ENCODE results near the gene ATE1.
"Not testable (repeated sequence)": the region's sequence is repeated elsewhere in the genome, so short reads cannot be mapped to it uniquely, and the experiment has no call there.

The ATE1 gene

GRCh38 chr10:121828045-121828444 is 99.8 kb downstream of the ATE1 start:
- Histone ChIP-seq H3K27ac (ENCODE audit: low read length) (no peak overlapping the region), H3K9me3 (ENCODE audit: control insufficient read depth in 1 of 2, low read length in 2 of 2) (no peaks in the 10 kb centered on the region), H3K27me3 (ENCODE audit: low read depth, low read length) (no peaks in the 10 kb centered on the region), H3K4me3 (ENCODE audit: low read depth in 1 of 2, low read length in 2 of 2) (no peak overlapping the region), H3K4me1 (ENCODE audit: control insufficient read depth in 1 of 2, insufficient read depth in 2 of 2, low read length in 2 of 2) (no peaks in the 10 kb centered on the region), H3K36me3 (ENCODE audit: control insufficient read depth in 1 of 2, insufficient read depth in 2 of 2, low read length in 2 of 2) (peaks cover 0 to 19% of the 10 kb centered on the region in 2 donors)

DNA sequence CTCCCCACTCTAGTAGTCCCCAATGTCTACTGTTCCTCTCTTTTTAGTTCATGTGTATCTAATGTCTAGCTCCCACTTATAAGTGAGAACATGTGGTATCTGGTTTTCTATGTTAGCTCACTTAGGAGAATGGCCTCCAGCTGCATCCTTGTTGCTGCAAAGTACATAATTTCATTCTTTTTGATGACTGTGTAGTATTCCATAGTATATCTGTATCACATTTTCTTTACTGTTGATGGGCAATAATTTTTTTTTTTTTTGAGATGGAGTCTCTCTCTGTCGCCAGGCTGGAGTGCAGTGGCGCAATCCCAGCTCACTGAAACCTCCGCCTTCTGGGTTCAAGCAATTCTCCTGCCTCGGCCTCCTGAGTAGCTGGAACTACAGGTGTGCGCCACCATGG is 101.1 kb downstream of the ATE1 start:
- not testable (repeated sequence) for H3K9me3 ChIP-seq (ENCODE audit: control insufficient read depth in 1 of 2, low read length in 2 of 2); H3K27me3 ChIP-seq (ENCODE audit: low read depth, low read length); H3K4me1 ChIP-seq (ENCODE audit: control insufficient read depth in 1 of 2, insufficient read depth in 2 of 2, low read length in 2 of 2); H3K27ac ChIP-seq (ENCODE audit: low read length); H3K4me3 ChIP-seq (ENCODE audit: low read depth in 1 of 2, low read length in 2 of 2)
- H3K36me3 ChIP-seq (ENCODE audit: control insufficient read depth in 1 of 2, insufficient read depth in 2 of 2, low read length in 2 of 2) = peaks cover 0 to 19% of the 10 kb centered on the region in 2 donors

- H3K36me3 ChIP-seq (ENCODE audit: control insufficient read depth in 1 of 2, insufficient read depth in 2 of 2, low read length in 2 of 2) = peaks cover 0 to 19% of the 10 kb centered on the region in 2 donors
- no peak overlapping the region for H3K4me3 ChIP-seq (ENCODE audit: low read depth in 1 of 2, low read length in 2 of 2)
- no peak overlapping the region for H3K27ac ChIP-seq (ENCODE audit: low read length)
- H3K9me3 ChIP-seq (ENCODE audit: control insufficient read depth in 1 of 2, low read length in 2 of 2) = no peaks in the 10 kb centered on the region
- no peaks in the 10 kb centered on the region for H3K27me3 ChIP-seq (ENCODE audit: low read depth, low read length)
- H3K4me1 ChIP-seq (ENCODE audit: control insufficient read depth in 1 of 2, insufficient read depth in 2 of 2, low read length in 2 of 2) = no peaks in the 10 kb centered on the region
Measured at GRCh38 chr10:121823993-121824463, 103.8 kb downstream of the ATE1 start.

GRCh38 chr10:121822724-121823123 is 105.1 kb downstream of the ATE1 start:
- no peaks in the 10 kb centered on the region for H3K4me1 ChIP-seq (ENCODE audit: control insufficient read depth in 1 of 2, insufficient read depth in 2 of 2, low read length in 2 of 2)
- H3K9me3 ChIP-seq (ENCODE audit: control insufficient read depth in 1 of 2, low read length in 2 of 2) = no peaks in the 10 kb centered on the region
- peaks cover 0 to 10% of the 10 kb centered on the region in 2 donors for H3K36me3 ChIP-seq (ENCODE audit: control insufficient read depth in 1 of 2, insufficient read depth in 2 of 2, low read length in 2 of 2)
- H3K27me3 ChIP-seq (ENCODE audit: low read depth, low read length) = no peaks in the 10 kb centered on the region
- no peak overlapping the region for H3K4me3 ChIP-seq (ENCODE audit: low read depth in 1 of 2, low read length in 2 of 2)
- H3K27ac ChIP-seq (ENCODE audit: low read length) = no peak overlapping the region

DNA sequence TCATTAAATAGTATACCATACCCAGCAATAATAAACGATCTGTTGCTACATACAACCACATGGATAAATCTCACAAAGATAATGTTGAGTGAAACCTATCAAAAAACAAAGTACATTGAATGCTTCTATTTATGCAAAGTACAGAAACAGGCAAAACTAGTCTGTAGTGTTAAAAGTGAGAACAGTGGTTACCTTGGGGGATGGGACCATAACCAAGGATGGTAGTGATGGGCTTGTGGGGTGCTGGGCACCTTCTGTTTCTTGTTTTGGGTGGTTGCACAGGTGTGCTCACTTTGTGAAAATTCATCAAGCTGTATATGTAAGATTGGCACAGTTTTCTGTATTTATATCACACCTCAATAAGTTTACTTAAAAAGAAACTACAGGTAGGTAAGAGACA is 105.7 kb downstream of the ATE1 start:
- no peak overlapping the region for H3K4me3 ChIP-seq (ENCODE audit: low read depth in 1 of 2, low read length in 2 of 2)
- H3K9me3 ChIP-seq (ENCODE audit: control insufficient read depth in 1 of 2, low read length in 2 of 2) = no peaks in the 10 kb centered on the region
- no peak overlapping the region for H3K27ac ChIP-seq (ENCODE audit: low read length)
- H3K36me3 ChIP-seq (ENCODE audit: control insufficient read depth in 1 of 2, insufficient read depth in 2 of 2, low read length in 2 of 2) = peaks cover 0 to 8% of the 10 kb centered on the region in 2 donors
- H3K4me1 ChIP-seq (ENCODE audit: control insufficient read depth in 1 of 2, insufficient read depth in 2 of 2, low read length in 2 of 2) = no peaks in the 10 kb centered on the region
- H3K27me3 ChIP-seq (ENCODE audit: low read depth, low read length) = no peaks in the 10 kb centered on the region

- Histone ChIP-seq H3K27me3 (ENCODE audit: low read depth, low read length) (no peaks in the 10 kb centered on the region), H3K36me3 (ENCODE audit: control insufficient read depth in 1 of 2, insufficient read depth in 2 of 2, low read length in 2 of 2) (no peaks in the 10 kb centered on the region), H3K4me1 (ENCODE audit: control insufficient read depth in 1 of 2, insufficient read depth in 2 of 2, low read length in 2 of 2) (no peaks in the 10 kb centered on the region), H3K27ac (ENCODE audit: low read length) (no peak overlapping the region), H3K9me3 (ENCODE audit: control insufficient read depth in 1 of 2, low read length in 2 of 2) (no peaks in the 10 kb centered on the region), H3K4me3 (ENCODE audit: low read depth in 1 of 2, low read length in 2 of 2) (no peak overlapping the region)
Measured at GRCh38 chr10:121819049-121819448, 108.8 kb downstream of the ATE1 start.

DNA sequence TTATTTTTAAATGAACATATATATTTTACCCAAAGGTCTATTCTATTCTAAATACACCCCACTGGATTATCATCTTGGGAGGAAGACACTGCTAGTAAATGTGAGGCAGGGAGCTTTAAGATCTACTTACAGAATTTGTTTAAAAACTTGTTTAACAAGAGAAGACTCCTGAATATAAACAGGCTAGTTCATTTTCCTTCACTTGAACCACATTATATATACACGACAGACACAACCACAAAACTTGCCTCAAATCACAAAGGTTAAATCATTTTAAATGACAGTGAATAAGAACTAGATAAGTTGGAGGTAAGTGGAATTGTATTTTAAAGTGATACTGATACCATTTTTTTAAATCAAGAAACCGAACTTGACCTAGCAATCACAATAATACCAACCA is 109.2 kb downstream of the ATE1 start:
- H3K9me3 ChIP-seq (ENCODE audit: control insufficient read depth in 1 of 2, low read length in 2 of 2) = no peaks in the 10 kb centered on the region
- no peaks in the 10 kb centered on the region for H3K36me3 ChIP-seq (ENCODE audit: control insufficient read depth in 1 of 2, insufficient read depth in 2 of 2, low read length in 2 of 2)
- no peak overlapping the region for H3K27ac ChIP-seq (ENCODE audit: low read length)
- no peak overlapping the region for H3K4me3 ChIP-seq (ENCODE audit: low read depth in 1 of 2, low read length in 2 of 2)
- no peaks in the 10 kb centered on the region for H3K4me1 ChIP-seq (ENCODE audit: control insufficient read depth in 1 of 2, insufficient read depth in 2 of 2, low read length in 2 of 2)
- no peaks in the 10 kb centered on the region for H3K27me3 ChIP-seq (ENCODE audit: low read depth, low read length)

DNA sequence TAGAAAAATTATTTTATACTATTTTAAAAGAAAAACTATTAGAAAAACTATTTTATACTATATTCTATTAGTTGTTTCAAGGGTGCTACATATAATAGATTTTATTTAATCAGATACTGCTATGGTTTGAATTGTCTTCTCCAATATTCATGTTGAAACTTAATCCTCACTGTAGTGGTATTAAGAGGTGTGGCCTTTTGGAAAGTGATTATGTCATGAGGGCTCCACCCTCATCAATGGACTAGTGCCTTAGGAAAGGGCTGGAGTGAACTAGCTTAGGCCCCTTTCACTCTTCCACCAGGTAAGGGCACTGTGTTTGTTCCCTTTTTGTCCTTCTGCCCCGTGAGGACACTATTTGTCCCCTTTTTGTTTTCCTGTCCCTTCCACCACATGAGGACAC is 111.6 kb downstream of the ATE1 start:
- Histone ChIP-seq H3K4me1 (ENCODE audit: control insufficient read depth in 1 of 2, insufficient read depth in 2 of 2, low read length in 2 of 2) (no peaks in the 10 kb centered on the region), H3K4me3 (ENCODE audit: low read depth in 1 of 2, low read length in 2 of 2) (no peak overlapping the region), H3K27ac (ENCODE audit: low read length) (no peak overlapping the region), H3K27me3 (ENCODE audit: low read depth, low read length) (no peaks in the 10 kb centered on the region), H3K36me3 (ENCODE audit: control insufficient read depth in 1 of 2, insufficient read depth in 2 of 2, low read length in 2 of 2) (no peaks in the 10 kb centered on the region), H3K9me3 (ENCODE audit: control insufficient read depth in 1 of 2, low read length in 2 of 2) (no peaks in the 10 kb centered on the region)

DNA sequence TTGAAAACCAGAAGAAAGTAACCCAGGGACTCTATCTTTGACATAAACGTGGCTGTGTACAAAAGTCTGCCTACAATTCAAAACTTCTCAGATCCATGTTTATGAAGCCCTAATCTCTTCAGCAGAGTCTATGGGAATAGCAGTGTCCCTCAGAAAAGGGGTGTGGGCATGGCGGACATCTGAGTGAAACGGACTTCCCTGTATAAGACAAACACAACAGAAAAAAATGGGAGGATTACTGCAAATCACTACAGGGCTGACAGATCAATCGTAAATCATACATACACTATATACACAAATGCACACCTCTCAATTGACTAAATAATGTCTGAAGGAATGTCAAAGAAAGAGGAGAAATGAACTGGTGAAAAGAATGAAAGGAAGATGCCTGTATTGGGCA is 114.0 kb downstream of the ATE1 start:
- Histone ChIP-seq H3K9me3 (ENCODE audit: control insufficient read depth in 1 of 2, low read length in 2 of 2) (no peaks in the 10 kb centered on the region), H3K27ac (ENCODE audit: low read length) (no peak overlapping the region), H3K27me3 (ENCODE audit: low read depth, low read length) (no peaks in the 10 kb centered on the region), H3K4me1 (ENCODE audit: control insufficient read depth in 1 of 2, insufficient read depth in 2 of 2, low read length in 2 of 2) (no peaks in the 10 kb centered on the region), H3K4me3 (ENCODE audit: low read depth in 1 of 2, low read length in 2 of 2) (no peak overlapping the region), H3K36me3 (ENCODE audit: control insufficient read depth in 1 of 2, insufficient read depth in 2 of 2, low read length in 2 of 2) (no peaks in the 10 kb centered on the region)

GRCh38 chr10:121813211-121813815 is 114.5 kb downstream of the ATE1 start:
- Histone ChIP-seq H3K27ac (ENCODE audit: low read length) (no peak overlapping the region), H3K9me3 (ENCODE audit: control insufficient read depth in 1 of 2, low read length in 2 of 2) (no peaks in the 10 kb centered on the region), H3K27me3 (ENCODE audit: low read depth, low read length) (no peaks in the 10 kb centered on the region), H3K4me3 (ENCODE audit: low read depth in 1 of 2, low read length in 2 of 2) (no peak overlapping the region), H3K4me1 (ENCODE audit: control insufficient read depth in 1 of 2, insufficient read depth in 2 of 2, low read length in 2 of 2) (no peaks in the 10 kb centered on the region), H3K36me3 (ENCODE audit: control insufficient read depth in 1 of 2, insufficient read depth in 2 of 2, low read length in 2 of 2) (no peaks in the 10 kb centered on the region)

- no peaks in the 10 kb centered on the region for H3K9me3 ChIP-seq (ENCODE audit: control insufficient read depth in 1 of 2, low read length in 2 of 2)
- H3K27me3 ChIP-seq (ENCODE audit: low read depth, low read length) = no peaks in the 10 kb centered on the region
- H3K27ac ChIP-seq (ENCODE audit: low read length) = no peak overlapping the region
- no peak overlapping the region for H3K4me3 ChIP-seq (ENCODE audit: low read depth in 1 of 2, low read length in 2 of 2)
- no peaks in the 10 kb centered on the region for H3K4me1 ChIP-seq (ENCODE audit: control insufficient read depth in 1 of 2, insufficient read depth in 2 of 2, low read length in 2 of 2)
- H3K36me3 ChIP-seq (ENCODE audit: control insufficient read depth in 1 of 2, insufficient read depth in 2 of 2, low read length in 2 of 2) = peaks cover 0 to 2% of the 10 kb centered on the region in 2 donors
Measured at GRCh38 chr10:121812031-121812430, 115.8 kb downstream of the ATE1 start.

DNA sequence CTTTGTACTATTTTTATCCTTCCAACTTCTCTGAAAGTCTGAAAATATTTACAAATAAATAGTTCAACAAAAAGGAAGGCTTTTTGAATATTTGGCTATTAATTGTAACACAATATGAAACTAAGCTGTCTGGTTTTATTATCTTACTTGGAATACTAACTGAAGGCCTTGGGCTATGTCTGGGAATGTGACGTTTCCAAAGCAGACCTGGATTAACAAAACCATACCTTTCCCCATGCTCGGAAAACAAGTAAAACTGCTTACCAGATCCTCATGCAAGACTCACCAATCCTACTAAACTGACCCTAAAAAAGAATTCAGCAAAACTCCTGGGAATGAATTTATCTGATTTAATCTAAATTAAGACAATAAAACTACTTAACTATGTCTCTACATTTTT is 116.4 kb downstream of the ATE1 start:
- Histone ChIP-seq H3K27ac (ENCODE audit: low read length) (no peak overlapping the region), H3K27me3 (ENCODE audit: low read depth, low read length) (no peaks in the 10 kb centered on the region), H3K9me3 (ENCODE audit: control insufficient read depth in 1 of 2, low read length in 2 of 2) (no peaks in the 10 kb centered on the region), H3K4me1 (ENCODE audit: control insufficient read depth in 1 of 2, insufficient read depth in 2 of 2, low read length in 2 of 2) (no peaks in the 10 kb centered on the region), H3K4me3 (ENCODE audit: low read depth in 1 of 2, low read length in 2 of 2) (no peak overlapping the region), H3K36me3 (ENCODE audit: control insufficient read depth in 1 of 2, insufficient read depth in 2 of 2, low read length in 2 of 2) (peaks cover 0 to 8% of the 10 kb centered on the region in 2 donors)
